ENCODE data around the gene ARSB. TPM values are rescaled to one million over a fixed set of nuclear protein-coding genes. Genes with fewer than 3 reads are reported as not detected.

Gene ARSB
- total and polyA plus RNA-seq, 4 donors = 19.8 to 21.8 (median 20.9) TPM

DNA sequence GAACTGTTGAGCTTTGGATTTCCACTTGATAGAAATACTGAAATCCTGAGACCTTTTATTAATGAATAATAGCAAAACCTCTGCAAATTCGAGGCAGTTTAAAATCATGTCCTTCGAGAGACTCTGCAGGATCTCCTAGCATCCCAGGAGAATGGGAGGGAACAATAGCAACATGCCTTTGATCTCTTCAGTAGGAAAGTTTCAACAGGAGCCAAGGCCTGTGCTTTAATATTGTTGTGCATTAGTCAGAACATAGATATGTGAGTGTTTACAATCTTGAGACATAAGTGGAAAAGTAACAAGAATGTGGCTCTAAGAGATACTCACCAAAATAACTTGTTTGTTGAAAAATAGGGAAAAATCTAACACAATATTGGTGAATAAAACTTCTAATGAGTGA lies 253.2 kb downstream of the ARSB start:
- WGBS (ENCODE audit: insufficient coverage) = 20% methylated on average over 2 of the region's 2 CpGs
- no peak for DNase-seq (ENCODE audit: low read depth in 4 of 6, low spot score in 6 of 6)
- Histone ChIP-seq H3K36me3 (ENCODE audit: control insufficient read depth, insufficient read depth, low read length) (no peaks in the 10 kb centered on the region), H3K4me1 (ENCODE audit: control insufficient read depth, insufficient read depth, low read length) (no peaks in the 10 kb centered on the region), H3K27me3 (ENCODE audit: control insufficient read depth, insufficient read depth, low read length) (no peaks in the 10 kb centered on the region), H3K4me3 (ENCODE audit: low read depth, low read length) (no peak overlapping the region), H3K27ac (ENCODE audit: low read depth, low read length) (no peak overlapping the region), H3K9me3 (ENCODE audit: control insufficient read depth, insufficient read depth, low read length) (no peaks in the 10 kb centered on the region)

DNA sequence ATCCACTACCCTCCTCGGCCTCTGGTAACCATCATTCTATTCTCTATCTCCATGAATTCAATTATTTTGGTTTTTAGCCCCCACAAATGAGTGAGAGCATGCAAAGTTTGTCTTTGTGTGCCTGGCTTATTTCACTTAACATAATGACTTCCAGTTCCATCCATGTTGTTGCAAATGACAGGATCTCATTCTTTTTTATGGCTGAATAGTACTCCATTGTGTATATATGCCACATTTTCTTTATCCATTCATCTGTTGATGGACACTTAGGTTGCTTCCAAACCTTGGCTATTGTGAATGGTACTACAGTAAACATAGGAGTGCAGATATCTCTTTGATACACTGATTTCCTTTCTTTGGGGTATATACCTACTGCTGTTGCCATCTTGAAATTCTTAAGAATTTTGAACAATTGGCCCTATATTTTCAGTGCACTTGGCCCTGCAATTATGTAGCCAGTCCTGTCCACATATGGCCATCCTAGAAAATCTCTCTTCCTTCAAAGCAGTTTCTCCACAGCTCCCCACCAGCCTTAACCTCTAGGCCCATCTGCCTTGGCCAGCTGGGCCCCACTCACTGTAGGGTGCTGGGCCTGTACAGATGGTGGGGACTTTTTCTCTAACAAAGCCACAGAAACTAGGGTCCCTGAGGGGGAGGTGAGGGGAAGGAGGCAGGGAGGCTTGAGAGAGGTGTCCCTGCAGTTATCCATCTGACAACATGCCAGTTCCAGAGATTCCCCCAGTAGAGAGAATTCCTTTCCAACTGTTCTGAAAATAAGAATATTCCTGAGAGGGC lies 254.6 kb downstream of the ARSB start:
- no peaks in the 10 kb centered on the region for H3K4me1 ChIP-seq (ENCODE audit: control insufficient read depth, insufficient read depth, low read length)
- H3K4me3 ChIP-seq (ENCODE audit: low read depth, low read length) = no peak overlapping the region
- 100% methylated on average over 1 of the region's 1 CpG for WGBS (ENCODE audit: insufficient coverage)
- peak in 1 of 6 donors; percentile 36 for DNase-seq (ENCODE audit: low read depth in 4 of 6, low spot score in 6 of 6)
- H3K27me3 ChIP-seq (ENCODE audit: control insufficient read depth, insufficient read depth, low read length) = no peaks in the 10 kb centered on the region
- no peaks in the 10 kb centered on the region for H3K9me3 ChIP-seq (ENCODE audit: control insufficient read depth, insufficient read depth, low read length)
- no peaks in the 10 kb centered on the region for H3K36me3 ChIP-seq (ENCODE audit: control insufficient read depth, insufficient read depth, low read length)
- no peak overlapping the region for H3K27ac ChIP-seq (ENCODE audit: low read depth, low read length)

- no peak overlapping the region for H3K27ac ChIP-seq (ENCODE audit: low read depth, low read length)
- H3K9me3 ChIP-seq (ENCODE audit: control insufficient read depth, insufficient read depth, low read length) = no peaks in the 10 kb centered on the region
- no peaks in the 10 kb centered on the region for H3K4me1 ChIP-seq (ENCODE audit: control insufficient read depth, insufficient read depth, low read length)
- no peak overlapping the region for H3K4me3 ChIP-seq (ENCODE audit: low read depth, low read length)
- WGBS (ENCODE audit: insufficient coverage) = 82% methylated on average over 4 of the region's 7 CpGs
- H3K27me3 ChIP-seq (ENCODE audit: control insufficient read depth, insufficient read depth, low read length) = no peaks in the 10 kb centered on the region
- H3K36me3 ChIP-seq (ENCODE audit: control insufficient read depth, insufficient read depth, low read length) = no peaks in the 10 kb centered on the region
- DNase-seq (ENCODE audit: low read depth in 4 of 6, low spot score in 6 of 6) = no peak
Measured at GRCh38 chr5:78727786-78728761, 257.0 kb downstream of the ARSB start.

Small RNA genes lying within 50 kb of the gene (small RNA-seq; reads per million reads assigned to genes)
- gene AC025755.1 (ENCODE audit: low replicate concordance) = not detected

Other genes starting within 250 kb of the ARSB start
- gene DMGDH, start 84.4 kb upstream of the ARSB start, total RNA-seq = 1 to 10 TPM; 5.0 to 7.6 TPM
- gene DMGDH, start 84.4 kb upstream of the ARSB start, polyA plus RNA-seq (ENCODE audit: insufficient read length in 2 of 2) = 1 to 10 TPM; 3.3 to 3.7 TPM
- 10 to 100 TPM in 1 of 2 donors, 1 to 10 TPM in 1; 4.3 to 29.6 TPM for gene BHMT2, start 84.5 kb upstream of the ARSB start, total RNA-seq
- gene BHMT2, start 84.5 kb upstream of the ARSB start, polyA plus RNA-seq (ENCODE audit: insufficient read length in 2 of 2) = 1 to 10 TPM; 2.8 to 8.2 TPM
- gene BHMT, start 126.5 kb upstream of the ARSB start, total RNA-seq = 1 to 10 TPM in 1 of 2 donors, under 1 TPM in 1; 0.89 to 9.3 TPM
- gene BHMT, start 126.5 kb upstream of the ARSB start, polyA plus RNA-seq (ENCODE audit: insufficient read length in 2 of 2) = 1 to 10 TPM; 1.2 to 5.0 TPM